Common myeloid progenitor, CD34-positive (primary cell): ENCODE measurements around the gene SPTAN1.

Experiments
- CTCF ChIA-PET: fragments of 350-600 bp; sonication (Branson Sonifier 250); formaldehyde crosslinking; loops from one replicate; lab custom pipeline; 2021; ENCODE audit warnings: antibody characterized with exemption; lab: Charles Lee
- POLR2A ChIA-PET: fragments of 350-600 bp; sonication (Branson Sonifier 250); formaldehyde crosslinking; loops from one replicate; lab custom pipeline; 2021; ENCODE audit warnings: antibody characterized with exemption; lab: Charles Lee
- DNase-seq, 3 donors: peaks; one replicate each; pipeline versions ENCODE4 v3.0.0 to v3.0.0-alpha.2; 2013
- H3K27ac ChIP-seq, 2 experiments: 1 replicate in 1 of 2; 2 replicates in 1 of 2; pipeline ENCODE4 v1.7.0; 2013; ENCODE audit warnings: inconsistent platforms in 2 of 2, low read length in 2 of 2, mild to moderate bottlenecking in 2 of 2, low read depth in 1 of 2, moderate library complexity in 1 of 2; ENCODE audit not compliant: severe bottlenecking in 2 of 2, insufficient read depth in 1 of 2, poor library complexity in 1 of 2
- H3K27me3 ChIP-seq, 5 experiments: replicated peaks in 2 of 5; 1 replicate in 3 of 5; 2 replicates in 2 of 5; pipeline versions ENCODE4 v1.6.1 to v1.7.0; 2013; ENCODE audit warnings: low read length in 4 of 5, mild to moderate bottlenecking in 2 of 5, moderate library complexity in 2 of 5, inconsistent platforms in 1 of 5; ENCODE audit not compliant: insufficient read depth in 5 of 5, control insufficient read depth in 4 of 5
- H3K36me3 ChIP-seq, 4 experiments: 1 replicate in 2 of 4; 2 replicates in 2 of 4; pipeline versions ENCODE4 v1.6.1 to v1.7.0; 2013; ENCODE audit warnings: low read length in 3 of 4, control low read depth in 1 of 4, mild to moderate bottlenecking in 1 of 4; ENCODE audit not compliant: control insufficient read depth in 4 of 4, insufficient read depth in 4 of 4
- H3K4me1 ChIP-seq, 4 experiments: 1 replicate in 3 of 4; 2 replicates in 1 of 4; pipeline versions ENCODE4 v1.6.1 to v1.7.1; 2013; ENCODE audit warnings: low read length in 3 of 4, mild to moderate bottlenecking in 3 of 4, control low read depth in 1 of 4, inconsistent platforms in 1 of 4, moderate library complexity in 1 of 4; ENCODE audit not compliant: control insufficient read depth in 4 of 4, insufficient read depth in 4 of 4; ENCODE audit errors: control extremely low read depth in 1 of 4
- H3K4me3 ChIP-seq, 7 experiments: 1 replicate in 4 of 7; 2 replicates in 3 of 7; pipeline versions ENCODE4 v1.5.1 to v1.7.0; 2013; ENCODE audit warnings: mild to moderate bottlenecking in 7 of 7, low read length in 6 of 7, moderate library complexity in 6 of 7, inconsistent platforms in 2 of 7, low read depth in 2 of 7, control low read depth in 1 of 7; ENCODE audit not compliant: insufficient read depth in 4 of 7, control insufficient read depth in 1 of 7; ENCODE audit errors: extremely low read depth in 1 of 7
- H3K9me3 ChIP-seq, 5 experiments: 1 replicate in 4 of 5; 2 replicates in 1 of 5; pipeline versions ENCODE4 v1.6.1 to v1.7.1; 2013; ENCODE audit warnings: low read length in 4 of 5, mild to moderate bottlenecking in 2 of 5, inconsistent platforms in 1 of 5, low read depth in 1 of 5, moderate library complexity in 1 of 5; ENCODE audit not compliant: control insufficient read depth in 4 of 5, insufficient read depth in 2 of 5; ENCODE audit errors: control extremely low read depth in 1 of 5
- WGBS: methylation state at CpG from one replicate; pipeline ENCODE4 v1.1.5; 2013; ENCODE audit not compliant: insufficient coverage; 5-methylcytosine and 5-hydroxymethylcytosine counted together

The SPTAN1 gene

GRCh38 chr9:128634651-128635262 is 82.4 kb downstream of the SPTAN1 start:
- no peak for DNase-seq
- Histone ChIP-seq H3K27ac (no peak overlapping the region), H3K4me3 (no peak overlapping the region), H3K27me3 (no peaks in the 10 kb centered on the region), H3K4me1 (no peaks in the 10 kb centered on the region), H3K36me3 (peaks cover 14 to 77% (median 46%) of the 10 kb centered on the region in 4 experiments), H3K9me3 (no peaks in the 10 kb centered on the region)
- ChIA-PET POLR2A (no interaction called here), CTCF (interaction anchor here (1.1 to 2.5 kb wide), 4 partner anchors 9 to 48 kb away, joined by 3 to 10 read pairs (median 6); no protein-coding TSS in a partner anchor)
- 96% methylated on average over 21 of the region's 26 CpGs for WGBS

GRCh38 chr9:128635266-128636023 is 83.1 kb downstream of the SPTAN1 start:
- 94% methylated on average over 16 of the region's 20 CpGs for WGBS
- Histone ChIP-seq H3K27ac (no peak overlapping the region), H3K4me1 (no peaks in the 10 kb centered on the region), H3K9me3 (no peaks in the 10 kb centered on the region), H3K36me3 (peaks cover 16 to 75% (median 44%) of the 10 kb centered on the region in 4 experiments), H3K4me3 (no peak overlapping the region), H3K27me3 (no peaks in the 10 kb centered on the region)
- no peak for DNase-seq
- ChIA-PET CTCF (interaction anchor here (0.7 to 2.5 kb wide), 4 partner anchors 10 to 268 kb away, joined by 3 to 10 read pairs (median 5); no protein-coding TSS in a partner anchor), POLR2A (no interaction called here)

DNA sequence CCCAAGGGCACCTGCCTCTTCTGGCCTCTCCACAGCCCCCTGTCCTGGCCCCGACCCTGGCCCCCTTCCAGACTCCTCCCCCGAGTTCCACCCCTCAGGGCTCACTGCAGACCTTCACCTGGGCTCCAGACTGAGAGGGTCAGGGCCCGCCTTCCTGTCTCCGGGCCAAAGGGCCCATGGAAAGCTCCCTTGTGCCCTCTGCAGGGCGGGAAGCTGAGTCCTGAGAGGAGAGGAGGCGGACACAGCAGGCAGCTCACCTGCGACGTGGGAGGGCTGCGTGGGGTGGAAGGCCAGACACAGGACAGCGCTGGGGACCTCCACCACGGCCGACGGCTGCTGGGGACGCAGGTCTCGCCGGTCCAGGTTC is 83.6 kb downstream of the SPTAN1 start:
- Histone ChIP-seq H3K27me3 (no peaks in the 10 kb centered on the region), H3K4me1 (no peaks in the 10 kb centered on the region), H3K9me3 (no peaks in the 10 kb centered on the region), H3K36me3 (peaks cover 16 to 77% (median 45%) of the 10 kb centered on the region in 4 experiments), H3K4me3 (no peak overlapping the region), H3K27ac (no peak overlapping the region)
- WGBS, result 90% methylated on average over 10 of the region's 16 CpGs
- POLR2A ChIA-PET, result no interaction called here
- CTCF ChIA-PET, result interaction anchor here (2.1 to 2.5 kb wide), 2 partner anchors 10 to 11 kb away, joined by 7 to 10 read pairs; no protein-coding TSS in a partner anchor
- DNase-seq, result no peak

DNA sequence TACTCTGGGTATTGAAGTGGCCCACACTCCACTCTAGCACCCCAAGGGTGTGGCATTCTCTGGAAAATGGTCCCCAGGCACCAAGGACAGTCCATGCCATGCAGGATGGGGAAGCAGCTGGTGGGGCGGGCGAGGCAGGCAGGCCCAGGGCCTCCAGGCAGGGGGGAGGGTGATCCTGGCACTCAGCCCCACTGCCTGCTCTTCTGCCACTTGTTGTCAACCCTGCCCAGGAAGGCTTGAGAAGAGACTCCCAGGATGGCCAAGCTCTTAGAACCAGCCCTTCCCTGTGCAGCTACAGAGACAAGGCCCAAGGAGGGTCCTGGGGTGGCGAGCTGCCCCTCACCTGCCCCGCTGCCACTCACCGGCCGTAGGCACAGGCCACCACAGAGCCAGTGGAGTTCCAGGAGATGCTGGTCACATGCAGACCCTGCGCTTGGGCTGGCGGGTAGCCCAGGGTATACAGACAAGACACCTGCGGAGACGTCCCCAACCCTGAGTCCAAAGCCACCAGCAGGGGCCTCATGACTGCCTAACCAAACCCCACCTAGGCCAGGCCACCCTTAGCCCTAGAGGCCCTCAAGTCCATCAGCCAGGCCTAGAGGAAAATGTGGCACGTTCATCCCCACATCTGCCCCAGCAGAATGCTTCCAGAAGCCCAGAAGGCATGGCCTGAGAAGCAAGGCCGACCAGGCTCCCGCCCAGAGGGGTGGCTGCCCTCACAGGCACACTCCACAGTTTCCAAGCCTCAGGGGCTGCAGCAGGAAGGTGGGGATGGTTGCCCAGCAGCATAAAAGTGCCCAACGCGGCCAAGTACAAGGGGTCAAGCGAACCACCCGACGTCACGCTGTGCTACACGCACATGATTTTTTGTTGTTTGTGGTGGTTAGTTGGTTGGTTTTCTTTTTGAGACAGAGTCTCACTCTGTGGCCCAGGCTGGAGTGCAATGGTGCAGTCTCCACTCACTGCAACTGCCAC is 84.5 kb downstream of the SPTAN1 start:
- Histone ChIP-seq H3K4me3 (no peak overlapping the region), H3K36me3 (peaks cover 16 to 70% (median 41%) of the 10 kb centered on the region in 4 experiments), H3K27ac (no peak overlapping the region), H3K27me3 (no peaks in the 10 kb centered on the region), H3K4me1 (no peaks in the 10 kb centered on the region), H3K9me3 (no peaks in the 10 kb centered on the region)
- 95% methylated on average over 16 of the region's 20 CpGs for WGBS
- DNase-seq, result no peak
- ChIA-PET CTCF (interaction anchor here (2.1 to 2.5 kb wide), 2 partner anchors 9 to 12 kb away, joined by 7 to 10 read pairs; no protein-coding TSS in a partner anchor), POLR2A (no interaction called here)

DNA sequence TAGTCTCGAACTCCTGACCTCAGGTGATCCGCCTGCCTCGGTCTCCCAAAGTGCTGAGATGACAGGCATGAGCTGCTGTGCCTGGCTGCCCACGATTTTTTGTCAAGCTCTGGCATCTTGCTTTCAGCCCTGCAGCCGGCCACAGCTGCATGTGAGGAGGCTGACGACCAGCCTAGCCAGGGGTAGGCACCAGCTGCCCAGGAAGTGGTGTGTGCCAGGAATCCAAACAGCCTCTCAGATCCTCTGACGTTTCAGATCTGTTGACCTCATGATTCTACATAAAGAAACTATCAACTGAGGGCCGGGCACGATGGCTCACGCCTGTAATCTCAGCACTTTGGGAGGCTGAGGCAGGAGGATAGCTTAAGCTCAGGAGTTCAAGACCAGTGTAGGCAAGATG is 85.3 kb downstream of the SPTAN1 start:
- H3K27ac ChIP-seq, result no peak overlapping the region
- H3K36me3 ChIP-seq, result peaks cover 11 to 62% (median 34%) of the 10 kb centered on the region in 4 experiments
- CTCF ChIA-PET, result interaction anchor here (1.1 to 1.4 kb wide), 2 partner anchors 21 to 293 kb away, joined by 3 read pairs; no protein-coding TSS in a partner anchor
- no peaks in the 10 kb centered on the region for H3K4me1 ChIP-seq
- POLR2A ChIA-PET, result no interaction called here
- DNase-seq, result no peak
- no peaks in the 10 kb centered on the region for H3K27me3 ChIP-seq
- H3K9me3 ChIP-seq, result no peaks in the 10 kb centered on the region
- no peak overlapping the region for H3K4me3 ChIP-seq
- 95% methylated on average over 7 of the region's 10 CpGs for WGBS

- H3K27me3 ChIP-seq, result no peaks in the 10 kb centered on the region
- ChIA-PET POLR2A (interaction anchor here (0.6 kb wide), 1 partner anchor 116 kb away, joined by 3 read pairs; no protein-coding TSS in a partner anchor), CTCF (interaction anchor here (0.6 to 1.4 kb wide), 6 partner anchors 20 to 292 kb away, joined by 3 read pairs; no protein-coding TSS in a partner anchor)
- H3K36me3 ChIP-seq, result peaks cover 3 to 53% (median 27%) of the 10 kb centered on the region in 4 experiments
- no peak overlapping the region for H3K4me3 ChIP-seq
- no peaks in the 10 kb centered on the region for H3K4me1 ChIP-seq
- H3K9me3 ChIP-seq, result no peaks in the 10 kb centered on the region
- no peak overlapping the region for H3K27ac ChIP-seq
- 89% methylated on average over 2 of the region's 4 CpGs for WGBS
- no peak for DNase-seq
These were observed 86.2 kb downstream of the SPTAN1 start for GRCh38 chr9:128638580-128638979.
